CD4-positive, alpha-beta T cell (primary cell): ENCODE measurements around the gene TPBGL. TPM values are rescaled to one million over a fixed set of nuclear protein-coding genes. Genes with fewer than 3 reads are reported as not detected.
A peak's percentile ranks its signal among the peaks of the same experiment; 100 is the strongest.

Experiments used
- ATAC-seq: fragments of 200-7000 bp; cut with Tn5 transposase; one replicate; pipeline ENCODE4 v1.10.0; 2022; ENCODE audit warnings: mild to moderate bottlenecking; ENCODE audit not compliant: poor library complexity
- CTCF ChIA-PET: fragments of 350-600 bp; sonication (Branson Sonifier 250); formaldehyde crosslinking; loops from one replicate; lab custom pipeline; 2021; ENCODE audit warnings: antibody characterized with exemption, inconsistent platforms; lab: Charles Lee
- POLR2A ChIA-PET: fragments of 350-600 bp; sonication (Branson Sonifier 250); formaldehyde crosslinking; loops from one replicate; lab custom pipeline; 2021; ENCODE audit warnings: antibody characterized with exemption, inconsistent platforms; lab: Charles Lee
- DNase-seq, 14 experiments: peaks; one replicate each; pipeline ENCODE4 v3.0.0-alpha.2; 2013 to 2020; ENCODE audit warnings: mixed read lengths in 2 of 14
- H3K27ac ChIP-seq, 2 donors: one replicate each; pipeline versions ENCODE4 v1.5.1 to v1.7.0; 2013; ENCODE audit warnings: low read length in 2 of 2, low read depth in 1 of 2, mild to moderate bottlenecking in 1 of 2
- H3K27me3 ChIP-seq, 2 experiments: 1 replicate in 1 of 2; 2 replicates in 1 of 2; pipeline versions ENCODE4 v1.6.1 to v1.7.0; 2013; ENCODE audit warnings: low read length in 2 of 2, control low read depth in 1 of 2, mild to moderate bottlenecking in 1 of 2, moderate library complexity in 1 of 2; ENCODE audit not compliant: insufficient read depth in 2 of 2, control insufficient read depth in 1 of 2
- H3K36me3 ChIP-seq: one replicate; pipeline ENCODE4 v1.6.1; 2013; ENCODE audit warnings: low read length, control low read depth; ENCODE audit not compliant: insufficient read depth
- H3K4me1 ChIP-seq: one replicate; pipeline ENCODE4 v1.6.1; 2013; ENCODE audit warnings: low read length, control low read depth; ENCODE audit not compliant: insufficient read depth
- H3K4me3 ChIP-seq: one replicate; pipeline ENCODE4 v1.5.1; 2013; ENCODE audit warnings: mild to moderate bottlenecking, low read length, moderate library complexity
- H3K9me3 ChIP-seq, 2 experiments: 1 replicate in 1 of 2; 2 replicates in 1 of 2; pipeline versions ENCODE4 v1.6.1 to v1.7.0; 2013; ENCODE audit warnings: low read length in 2 of 2, mild to moderate bottlenecking in 2 of 2, control low read depth in 1 of 2, moderate library complexity in 1 of 2; ENCODE audit not compliant: control insufficient read depth in 1 of 2, insufficient read depth in 1 of 2
- H3K27ac Mint-ChIP-seq: one replicate; pipeline ENCODE4 v1.8.0; 2020; ENCODE audit warnings: mixed read lengths
- H3K27me3 Mint-ChIP-seq: one replicate; pipeline ENCODE4 v1.8.0; 2021; ENCODE audit warnings: mixed read lengths
- H3K36me3 Mint-ChIP-seq: one replicate; pipeline ENCODE4 v1.8.0; 2021; ENCODE audit warnings: low read depth, mixed read lengths
- H3K4me1 Mint-ChIP-seq: one replicate; pipeline ENCODE4 v1.8.0; 2021; ENCODE audit warnings: low read depth, mixed read lengths
- H3K4me3 Mint-ChIP-seq: one replicate; pipeline ENCODE4 v1.8.0; 2020; ENCODE audit warnings: mild to moderate bottlenecking, mixed read lengths
- H3K9me3 Mint-ChIP-seq: one replicate; pipeline ENCODE4 v1.8.0; 2020; ENCODE audit warnings: mixed read lengths
- CTCF ChIP-seq: fragments of 200-600 bp; IDR thresholded peaks from one replicate; pipeline ENCODE4 v1.8.0; 2022; ENCODE audit warnings: antibody characterized with exemption, mild to moderate bottlenecking
- intact Hi-C, 2 experiments: fragments of 100-400 bp; cut with DNase I in 1 of 2; cut with micrococcal nuclease in 1 of 2; formaldehyde crosslinking; loops; one replicate each; pipeline versions ENCODE4 v1.15.1 to v1.9.0; 2023 to 2025; cut with DNase I, micrococcal nuclease
- total RNA-seq, 174 experiments: library from RNA in 2 of 174; stranded (reverse) in 2 of 174; gene quantifications; one replicate each; pipeline ENCODE4 v1.2.3 and lab custom pipeline; 2021 to 2026

The TPBGL gene
- total RNA-seq, 2 experiments from 2014 or later: 0.78 to 0.80 TPM

- ATAC-seq: no peak
- Mint-ChIP-seq H3K27me3 (no peaks in the 10 kb centered on the region), H3K27ac (no peak overlapping the region), H3K36me3 (peaks cover 74% of the 10 kb centered on the region), H3K4me1 (peaks cover 23% of the 10 kb centered on the region), H3K9me3 (no peaks in the 10 kb centered on the region), H3K4me3 (no peak overlapping the region)
- DNase-seq: no peak
- intact Hi-C loops: loop anchor here in 1 of 2 experiments (2.0 kb wide), 1 partner anchor 45 kb away; no protein-coding TSS in a partner anchor
- CTCF ChIA-PET: interaction anchor here (0.5 to 1.5 kb wide), 2 partner anchors 101 to 133 kb away, joined by 3 read pairs; no protein-coding TSS in a partner anchor
- Histone ChIP-seq H3K4me3 (no peak overlapping the region), H3K36me3 (peaks cover 42% of the 10 kb centered on the region), H3K9me3 (no peaks in the 10 kb centered on the region), H3K27me3 (no peaks in the 10 kb centered on the region), H3K27ac (no peak overlapping the region), H3K4me1 (peaks cover 19% of the 10 kb centered on the region)
- POLR2A ChIA-PET: no interaction called here
- no peak for TF ChIP-seq CTCF
These were observed 42.9 kb downstream of the TPBGL start for GRCh38 chr11:75283391-75283931.

DNA sequence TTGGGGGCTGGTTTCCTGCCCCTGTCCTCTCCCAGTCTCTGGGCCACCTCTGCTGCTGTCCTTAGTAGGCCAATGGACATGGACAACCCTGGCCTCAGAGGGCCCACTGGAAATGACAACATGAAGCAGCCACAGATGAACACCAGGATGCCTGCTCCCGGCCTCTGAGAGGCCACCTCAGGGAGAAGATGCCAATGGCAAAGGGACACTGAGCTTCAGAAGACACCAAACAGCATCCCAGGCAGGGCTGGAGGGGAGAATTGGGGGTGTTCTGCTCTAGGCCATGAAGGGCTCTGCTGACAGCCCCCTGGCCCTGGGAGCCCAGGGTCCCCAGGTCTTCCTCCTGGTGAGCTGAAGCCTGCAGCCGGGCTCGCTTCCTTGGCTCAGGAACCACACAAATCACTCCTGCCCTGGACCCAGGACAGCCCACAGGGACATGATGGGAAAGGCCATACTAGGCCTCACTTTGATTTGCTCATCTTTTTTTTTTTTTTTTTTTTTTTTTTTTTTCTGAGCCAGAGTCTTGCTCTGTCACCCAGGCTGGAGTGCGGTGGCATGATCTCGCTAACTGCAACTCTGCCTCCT, 45.3 kb downstream of the TPBGL start:
- no peaks in the 10 kb centered on the region for H3K9me3 Mint-ChIP-seq
- intact Hi-C loops: no loop called here
- ChIA-PET POLR2A (no interaction called here), CTCF (interaction anchor here (1.4 kb wide), 1 partner anchor 98 kb away, joined by 4 read pairs; no protein-coding TSS in a partner anchor)
- H3K27ac ChIP-seq: no peak overlapping the region
- no peak overlapping the region for H3K4me3 ChIP-seq
- no peak overlapping the region for H3K4me3 Mint-ChIP-seq
- no peak overlapping the region for H3K27ac Mint-ChIP-seq
- H3K36me3 Mint-ChIP-seq: peaks cover 65% of the 10 kb centered on the region
- no peak for TF ChIP-seq CTCF
- no peaks in the 10 kb centered on the region for H3K4me1 ChIP-seq
- peaks cover 2% of the 10 kb centered on the region for H3K4me1 Mint-ChIP-seq
- H3K27me3 Mint-ChIP-seq: no peaks in the 10 kb centered on the region
- no peak for DNase-seq
- peaks cover 43% of the 10 kb centered on the region for H3K36me3 ChIP-seq
- no peaks in the 10 kb centered on the region for H3K9me3 ChIP-seq
- ATAC-seq: no peak
- no peaks in the 10 kb centered on the region for H3K27me3 ChIP-seq

DNA sequence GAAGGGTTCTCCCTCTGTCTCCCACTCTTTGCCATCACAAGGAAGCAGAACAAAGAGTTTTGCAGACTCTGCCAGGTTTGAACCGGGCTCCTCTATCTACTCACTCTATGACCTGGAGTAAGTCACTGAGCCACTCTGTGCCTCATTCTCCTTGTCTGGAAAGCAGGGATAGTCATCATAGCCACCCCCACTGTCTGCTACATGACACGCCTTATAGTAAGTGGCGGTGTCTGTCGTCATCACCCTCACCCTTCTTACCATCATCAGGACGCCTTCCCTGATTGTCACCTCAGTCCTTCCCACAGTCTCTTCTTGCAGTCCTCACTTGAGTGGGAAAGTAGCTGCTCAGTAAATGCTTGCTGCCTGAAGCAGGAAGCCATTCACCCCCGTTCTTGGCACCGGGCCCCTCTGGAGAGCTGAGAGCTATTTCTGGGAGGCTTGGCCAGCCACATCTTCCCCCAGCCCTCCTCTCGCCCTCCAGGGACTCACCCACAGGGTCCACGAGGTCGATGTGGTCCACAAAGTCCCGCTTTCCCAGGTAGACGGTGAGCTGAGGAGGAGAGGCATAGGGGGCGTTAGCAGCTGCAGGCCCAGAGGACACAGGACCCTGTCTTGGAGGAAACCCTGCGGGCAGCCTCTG, 46.4 kb downstream of the TPBGL start:
- ChIA-PET POLR2A (no interaction called here), CTCF (no interaction called here)
- peaks cover 41% of the 10 kb centered on the region for H3K36me3 ChIP-seq
- Mint-ChIP-seq H3K4me3 (no peak overlapping the region), H3K36me3 (peaks cover 54% of the 10 kb centered on the region), H3K4me1 (no peaks in the 10 kb centered on the region), H3K9me3 (no peaks in the 10 kb centered on the region), H3K27me3 (no peaks in the 10 kb centered on the region), H3K27ac (peak overlapping the region; percentile 68)
- DNase-seq (no peak), ATAC-seq (no peak)
- intact Hi-C loops: no loop called here
- H3K4me3 ChIP-seq: no peak overlapping the region
- H3K27me3 ChIP-seq: no peaks in the 10 kb centered on the region
- no peak overlapping the region for H3K27ac ChIP-seq
- no peaks in the 10 kb centered on the region for H3K4me1 ChIP-seq
- no peaks in the 10 kb centered on the region for H3K9me3 ChIP-seq
- no peak for TF ChIP-seq CTCF
